ENCODE results near the gene WDR88. TPM values are rescaled to one million over a fixed set of nuclear protein-coding genes. Genes with fewer than 3 reads are reported as not detected.

Gene WDR88
- total and polyA plus RNA-seq, 2 of the 4 experiments (the other 2 are of a cell fraction) = not detected

GRCh38 chr19:33208371-33208895 is 76.5 kb downstream of the WDR88 start:
- Histone ChIP-seq H2AK5ac (ENCODE audit: low read depth, low read length) (no peak overlapping the region), H3K18ac (ENCODE audit: low read depth, low read length) (no peak overlapping the region), H3K4ac (ENCODE audit: low read depth, low read length) (no peak overlapping the region), H2BK15ac (ENCODE audit: low read depth, low read length) (no peak overlapping the region), H3K4me3 (ENCODE audit: insufficient read depth, low read depth, low read length) (no peak overlapping the region), H2BK5ac (ENCODE audit: low read depth, low read length, poor library complexity, severe bottlenecking) (no peak overlapping the region), H3K56ac (ENCODE audit: extremely low read depth, insufficient read depth, low read length) (no peak overlapping the region), H3K9ac (ENCODE audit: low read depth, low read length) (no peak overlapping the region), H3K9me3 (ENCODE audit: control insufficient read depth, insufficient read depth, low read length) (no peaks in the 10 kb centered on the region), H4K20me1 (ENCODE audit: insufficient read depth, low read length) (no peaks in the 10 kb centered on the region), H3K4me1 (ENCODE audit: control insufficient read depth, insufficient read depth, low read length) (no peaks in the 10 kb centered on the region), H4K8ac (ENCODE audit: low read depth in 2 of 2, low read length in 2 of 2) (no peak overlapping the region), H2BK120ac (ENCODE audit: low read depth, low read length) (no peak overlapping the region), H3K27ac (ENCODE audit: insufficient read depth, low read length) (no peak overlapping the region), H3K36me3 (ENCODE audit: control insufficient read depth, insufficient read depth, low read length) (peaks cover 11% of the 10 kb centered on the region; the same call in 1 of the 2 replicates), H4K91ac (ENCODE audit: insufficient read depth, low read depth, low read length) (no peak overlapping the region), H3K27me3 (ENCODE audit: control insufficient read depth, insufficient read depth, low read length) (no peaks in the 10 kb centered on the region), H3K14ac (replicated peaks; ENCODE audit: low read depth, low read length) (no peak overlapping the region), H2BK20ac (ENCODE audit: low read depth, low read length) (no peak overlapping the region), H3K23ac (ENCODE audit: low read depth, low read length) (no peak overlapping the region), H3K79me1 (ENCODE audit: low read depth in 1 of 2, low read length in 2 of 2) (no peaks in the 10 kb centered on the region), H2AFZ (replicated peaks; ENCODE audit: low read length, poor library complexity) (no peak overlapping the region), H4K5ac (ENCODE audit: low read depth, low read length) (no peak overlapping the region), H3K4me2 (ENCODE audit: low read depth, low read length) (no peak overlapping the region), H3K9me1 (ENCODE audit: insufficient read depth, low read length) (no peaks in the 10 kb centered on the region), H2AK9ac (replicated peaks; ENCODE audit: low read depth, low read length, poor library complexity) (no peak overlapping the region)
- dilution Hi-C loops (cut with HindIII; ENCODE audit: low sequenced_read_pairs, unreplicated experiment) = no loop called here
- POLR2A ChIA-PET (ENCODE audit: unreplicated experiment) = no interaction called here
- intact Hi-C loops (cut with micrococcal nuclease) = no loop called here
- 93% methylated on average over 6 of the region's 11 CpGs; no CpG with 5 or more reads in 1 of the 2 experiments for WGBS, 2 experiments (ENCODE audit: extremely low coverage in 2 of 2, insufficient read length in 1 of 2)
- no peak for DNase-seq
- no peak for ATAC-seq (ENCODE audit: low read depth)
- CTCF ChIA-PET = no interaction called here
- in situ Hi-C loops (cut with MboI; ENCODE audit: low sequenced_read_pairs) = no loop called here
- BruUV-seq (replicated peaks) = no TSS peak
- TF ChIP-seq MAFK (IDR thresholded peaks at IDR 0.05; ENCODE audit: low read depth, low read length) (no peak), SMC3 (IDR thresholded peaks at IDR 0.05; ENCODE audit: low read depth, low read length) (no peak), FOS (IDR thresholded peaks at IDR 0.05; ENCODE audit: low read depth, low read length) (no peak), CHD1 (IDR thresholded peaks at IDR 0.05; ENCODE audit: low read depth, low read length) (no peak), CEBPB (IDR thresholded peaks at IDR 0.05; ENCODE audit: low read depth, low read length) (no peak), RFX5 (IDR thresholded peaks at IDR 0.05; ENCODE audit: low read depth, low read length) (no peak), RCOR1 (IDR thresholded peaks at IDR 0.05; ENCODE audit: insufficient replicate concordance, low read length) (no peak), RAD21 (IDR thresholded peaks at IDR 0.05; ENCODE audit: low read length) (no peak), POLR2A (IDR thresholded peaks at IDR 0.05; ENCODE audit: low read depth, low read length) (no peak), CTCF (conservative IDR thresholded peaks at IDR 0.05; ENCODE audit: low read depth, low read length) (no peak), ELK1 (IDR thresholded peaks at IDR 0.05; ENCODE audit: borderline replicate concordance, low read depth, low read length) (no peak), USF2 (IDR thresholded peaks at IDR 0.05; ENCODE audit: low read depth, low read length) (no peak)

Measured in IMR-90 (cell line).